Neural crest cell (in vitro differentiated cells): ENCODE results near the gene PIEZO2. TPM values are rescaled to one million over a fixed set of nuclear protein-coding genes. Genes with fewer than 3 reads are reported as not detected.

Source experiments
- DNase-seq: peaks from one replicate; pipeline ENCODE4 v3.0.0; 2021; ENCODE audit warnings: low read depth, mixed read lengths, low spot score
- H3K27ac Mint-ChIP-seq: one replicate; pipeline ENCODE4 v1.8.0; 2021; ENCODE audit warnings: mild to moderate bottlenecking, mixed read lengths; ENCODE audit not compliant: unreplicated experiment
- H3K27me3 Mint-ChIP-seq: 2 replicates; pipeline ENCODE4 v1.8.0; 2021; ENCODE audit warnings: low read depth, mild to moderate bottlenecking, mixed read lengths
- H3K36me3 Mint-ChIP-seq: 2 replicates; pipeline ENCODE4 v1.8.0; 2021; ENCODE audit warnings: low read depth, mild to moderate bottlenecking, mixed read lengths
- H3K4me1 Mint-ChIP-seq: 2 replicates; pipeline ENCODE4 v1.8.0; 2021; ENCODE audit warnings: mixed read lengths
- H3K4me3 Mint-ChIP-seq: one replicate; pipeline ENCODE4 v1.8.0; 2021; ENCODE audit warnings: mild to moderate bottlenecking, mixed read lengths
- H3K9me3 Mint-ChIP-seq: 2 replicates; pipeline ENCODE4 v1.8.0; 2021; ENCODE audit warnings: mixed read lengths
- total RNA-seq: library from RNA; stranded (reverse); gene quantifications from 2 replicates; pipeline ENCODE4 v1.2.1, GENCODE V29; 2021
- TF ChIP-seq, protein P1 (sequence below): fragments of 200-600 bp; sonication (generic); conservative IDR thresholded peaks from 2 replicates; pipeline ENCODE4 v1.5.0; 2021; ENCODE audit warnings: antibody characterized with exemption, mild to moderate bottlenecking

PIEZO2 gene
- total RNA-seq, 1 donor from 2014 or later, result 15.5 TPM

DNA sequence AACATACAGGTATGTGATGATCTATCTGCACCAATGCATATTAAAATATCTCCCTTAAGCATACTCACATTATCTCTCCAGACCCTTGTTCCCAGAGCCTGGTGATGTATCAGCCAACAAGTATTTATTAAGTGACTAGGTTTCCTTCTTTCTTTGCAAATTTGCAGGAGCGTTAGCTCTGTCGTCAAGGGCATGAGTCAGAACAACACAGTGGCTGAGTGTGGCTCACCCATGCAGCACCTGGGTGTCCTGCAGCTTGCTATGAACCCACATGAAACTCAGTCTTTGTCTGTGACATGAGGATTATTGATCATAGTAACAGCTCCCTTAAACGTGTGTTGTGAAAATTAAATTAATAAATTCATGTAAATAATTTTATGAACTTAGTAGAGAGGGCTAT, 96.6 kb downstream of the PIEZO2 start:
- Mint-ChIP-seq H3K4me1 (peaks cover 14% of the 10 kb centered on the region), H3K27me3 (no peaks in the 10 kb centered on the region), H3K27ac (no peak overlapping the region), H3K4me3 (no peak overlapping the region), H3K36me3 (peaks cover 4% of the 10 kb centered on the region), H3K9me3 (peaks cover 2% of the 10 kb centered on the region)
- TF ChIP-seq, protein P1, sequence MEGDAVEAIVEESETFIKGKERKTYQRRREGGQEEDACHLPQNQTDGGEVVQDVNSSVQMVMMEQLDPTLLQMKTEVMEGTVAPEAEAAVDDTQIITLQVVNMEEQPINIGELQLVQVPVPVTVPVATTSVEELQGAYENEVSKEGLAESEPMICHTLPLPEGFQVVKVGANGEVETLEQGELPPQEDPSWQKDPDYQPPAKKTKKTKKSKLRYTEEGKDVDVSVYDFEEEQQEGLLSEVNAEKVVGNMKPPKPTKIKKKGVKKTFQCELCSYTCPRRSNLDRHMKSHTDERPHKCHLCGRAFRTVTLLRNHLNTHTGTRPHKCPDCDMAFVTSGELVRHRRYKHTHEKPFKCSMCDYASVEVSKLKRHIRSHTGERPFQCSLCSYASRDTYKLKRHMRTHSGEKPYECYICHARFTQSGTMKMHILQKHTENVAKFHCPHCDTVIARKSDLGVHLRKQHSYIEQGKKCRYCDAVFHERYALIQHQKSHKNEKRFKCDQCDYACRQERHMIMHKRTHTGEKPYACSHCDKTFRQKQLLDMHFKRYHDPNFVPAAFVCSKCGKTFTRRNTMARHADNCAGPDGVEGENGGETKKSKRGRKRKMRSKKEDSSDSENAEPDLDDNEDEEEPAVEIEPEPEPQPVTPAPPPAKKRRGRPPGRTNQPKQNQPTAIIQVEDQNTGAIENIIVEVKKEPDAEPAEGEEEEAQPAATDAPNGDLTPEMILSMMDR, result no peak
- DNase-seq, result no peak

DNA sequence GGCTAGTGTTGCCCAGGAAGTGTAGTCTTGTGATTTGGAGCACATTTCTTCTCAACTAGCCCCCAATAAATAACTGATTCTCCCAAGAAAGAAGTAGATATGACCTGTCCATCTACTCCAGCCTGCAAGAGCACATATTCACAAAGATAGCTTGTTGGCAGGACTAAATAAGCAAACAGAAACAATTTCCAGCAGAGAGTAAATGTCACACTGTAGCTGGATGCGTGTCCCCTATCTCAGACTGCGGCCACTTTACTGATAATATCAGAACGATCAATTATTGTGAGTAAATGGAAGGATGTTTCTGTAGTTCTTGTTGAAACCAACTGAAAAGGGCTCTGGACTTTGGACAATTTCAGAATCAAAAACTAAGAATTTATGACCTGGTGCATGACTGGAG, 97.9 kb downstream of the PIEZO2 start:
- no peaks in the 10 kb centered on the region for H3K27me3 Mint-ChIP-seq
- H3K4me3 Mint-ChIP-seq, result no peak overlapping the region
- TF ChIP-seq, protein P1, result no peak
- DNase-seq, result no peak
- no peaks in the 10 kb centered on the region for H3K36me3 Mint-ChIP-seq
- H3K27ac Mint-ChIP-seq, result peak overlapping the region; percentile 45
- H3K4me1 Mint-ChIP-seq, result peaks cover 26% of the 10 kb centered on the region
- peaks cover 2% of the 10 kb centered on the region for H3K9me3 Mint-ChIP-seq

DNA sequence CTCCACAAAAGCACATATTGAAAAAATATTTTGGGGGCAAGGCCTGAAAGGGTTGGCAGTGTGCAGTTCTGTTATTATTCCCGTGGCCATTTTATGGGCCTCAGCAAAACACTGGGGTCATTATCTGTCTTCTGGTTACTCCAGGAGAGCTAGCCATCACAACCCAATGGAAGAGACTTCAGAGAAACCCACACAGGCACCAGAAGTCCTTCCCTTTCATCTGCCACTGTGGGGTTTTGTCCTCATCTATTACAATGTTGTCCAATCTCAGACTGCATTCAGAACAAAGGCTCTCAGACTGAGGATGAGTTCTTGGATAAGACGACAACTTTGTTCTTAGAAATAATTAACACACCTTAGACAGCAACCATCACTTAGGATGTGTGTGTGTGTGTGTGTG, 98.4 kb downstream of the PIEZO2 start:
- Mint-ChIP-seq H3K27ac (no peak overlapping the region), H3K36me3 (no peaks in the 10 kb centered on the region), H3K9me3 (peaks cover 4% of the 10 kb centered on the region), H3K4me3 (no peak overlapping the region), H3K4me1 (peaks cover 31% of the 10 kb centered on the region), H3K27me3 (no peaks in the 10 kb centered on the region)
- TF ChIP-seq, protein P1, result no peak
- DNase-seq, result no peak

DNA sequence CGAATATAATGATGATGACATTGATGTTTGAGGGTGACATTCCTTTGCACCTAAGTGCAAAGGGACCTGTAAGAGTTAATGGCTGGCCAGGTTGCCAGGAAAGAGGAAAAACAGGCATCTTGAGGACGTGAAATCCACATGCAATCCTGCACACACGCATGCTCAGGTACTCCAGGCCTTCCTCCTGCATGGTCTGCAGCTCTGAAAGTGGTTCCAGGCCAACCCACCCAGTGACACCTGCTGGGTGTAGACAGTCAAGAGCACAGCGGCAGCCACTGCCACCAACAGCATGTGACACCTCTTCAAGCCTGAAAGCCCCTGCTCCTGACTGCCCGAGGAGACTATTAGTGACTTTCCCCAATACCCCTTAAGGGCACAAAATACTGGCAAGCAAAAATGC, 101.6 kb downstream of the PIEZO2 start:
- H3K27me3 Mint-ChIP-seq, result no peaks in the 10 kb centered on the region
- H3K4me1 Mint-ChIP-seq, result peaks cover 35% of the 10 kb centered on the region
- DNase-seq, result no peak
- no peak overlapping the region for H3K4me3 Mint-ChIP-seq
- no peak overlapping the region for H3K27ac Mint-ChIP-seq
- TF ChIP-seq, protein P1, result no peak
- H3K36me3 Mint-ChIP-seq, result peaks cover 2% of the 10 kb centered on the region
- H3K9me3 Mint-ChIP-seq, result peaks cover 11% of the 10 kb centered on the region

DNA sequence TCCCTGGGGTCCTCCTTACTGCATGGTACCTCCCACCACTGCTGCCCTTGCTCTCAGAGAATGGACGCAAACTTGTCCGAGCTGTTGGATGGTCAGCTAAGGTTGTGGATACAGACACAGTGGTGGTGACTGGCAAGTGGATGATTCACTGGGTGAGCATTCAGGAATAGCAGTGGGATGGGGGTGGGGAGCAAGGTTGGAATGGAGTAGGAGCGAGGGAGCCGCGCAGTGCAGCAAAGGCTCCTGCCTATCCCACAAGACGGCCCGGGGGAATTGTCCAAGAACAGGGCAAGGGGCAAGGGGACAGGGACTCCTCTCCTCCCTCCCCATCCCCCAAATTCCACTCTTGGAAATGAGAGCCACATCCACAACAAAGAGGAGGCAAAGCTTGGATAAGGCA, 102.2 kb downstream of the PIEZO2 start:
- Mint-ChIP-seq H3K27ac (no peak overlapping the region), H3K4me1 (peaks cover 41% of the 10 kb centered on the region), H3K4me3 (no peak overlapping the region), H3K9me3 (peaks cover 11% of the 10 kb centered on the region), H3K36me3 (peaks cover 2% of the 10 kb centered on the region), H3K27me3 (no peaks in the 10 kb centered on the region)
- no peak for DNase-seq
- TF ChIP-seq, protein P1, result no peak

DNA sequence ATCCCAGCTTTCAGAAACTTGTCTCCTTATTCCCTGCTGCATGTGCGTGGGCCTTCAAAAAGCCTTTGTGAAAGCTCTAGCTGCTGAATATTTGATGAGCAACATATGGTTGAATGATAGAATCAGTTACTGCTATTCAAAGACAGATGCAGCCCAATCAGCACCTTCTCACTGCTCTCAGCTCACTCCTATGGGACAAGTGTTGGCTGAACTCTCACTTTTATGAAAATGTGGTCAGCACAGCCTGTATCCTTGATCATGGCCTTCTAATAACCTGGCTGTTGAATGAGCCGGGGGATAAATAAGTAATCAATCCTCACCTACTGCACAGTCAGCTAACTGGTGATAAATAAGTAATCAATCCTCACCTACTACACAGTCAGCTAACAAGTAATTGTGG, 103.2 kb downstream of the PIEZO2 start:
- DNase-seq, result no peak
- Mint-ChIP-seq H3K4me1 (peaks cover 45% of the 10 kb centered on the region), H3K27ac (peak overlapping the region; percentile 69), H3K27me3 (no peaks in the 10 kb centered on the region), H3K36me3 (peaks cover 2% of the 10 kb centered on the region), H3K9me3 (peaks cover 11% of the 10 kb centered on the region), H3K4me3 (no peak overlapping the region)
- TF ChIP-seq, protein P1, result no peak
